ENCODE measurements around the gene UPP1. TPM values are rescaled to one million over a fixed set of nuclear protein-coding genes. Genes with fewer than 3 reads are reported as not detected.
"Not testable (repeated sequence)": the region's sequence is repeated elsewhere in the genome, so short reads cannot be mapped to it uniquely, and the experiment has no call there.

The UPP1 gene
- polyA plus RNA-seq, 4 donors = 7.0 to 105 (median 59.1) TPM

- no peaks in the 10 kb centered on the region for H3K36me3 ChIP-seq (ENCODE audit: control insufficient read depth in 3 of 3, insufficient read depth in 2 of 3, low read depth in 1 of 3, low read length in 3 of 3)
- no peak for DNase-seq
- H3K9me3 ChIP-seq (ENCODE audit: control insufficient read depth in 2 of 2, insufficient read depth in 1 of 2, low read depth in 1 of 2, low read length in 1 of 2) = no peaks in the 10 kb centered on the region
- H3K4me1 ChIP-seq (ENCODE audit: control insufficient read depth in 3 of 3, insufficient read depth in 2 of 3, low read depth in 1 of 3, low read length in 2 of 3) = no peaks in the 10 kb centered on the region
- H3K27ac ChIP-seq (ENCODE audit: low read depth in 1 of 3, low read length in 2 of 3) = no peak overlapping the region
- 83 to 92% (median 84%) methylated on average over 1 of the region's 1 CpG for WGBS, 3 donors
- H3K4me3 ChIP-seq (ENCODE audit: low read depth in 1 of 3, low read length in 3 of 3) = no peak overlapping the region
- no peaks in the 10 kb centered on the region for H3K27me3 ChIP-seq (ENCODE audit: control insufficient read depth in 3 of 3, insufficient read depth in 3 of 3, low read length in 3 of 3)
- FAIRE-seq = no peak
These were observed 11.6 kb upstream of the UPP1 start for GRCh38 chr7:48077423-48077822.

- Histone ChIP-seq H3K4me3 (ENCODE audit: low read depth in 1 of 3, low read length in 3 of 3) (no peak overlapping the region), H3K4me1 (ENCODE audit: control insufficient read depth in 3 of 3, insufficient read depth in 2 of 3, low read depth in 1 of 3, low read length in 2 of 3) (peaks cover 0 to 3% (median 2%) of the 10 kb centered on the region in 3 donors), H3K9me3 (ENCODE audit: control insufficient read depth in 2 of 2, insufficient read depth in 1 of 2, low read depth in 1 of 2, low read length in 1 of 2) (no peaks in the 10 kb centered on the region), H3K27ac (ENCODE audit: low read depth in 1 of 3, low read length in 2 of 3) (no peak overlapping the region), H3K27me3 (ENCODE audit: control insufficient read depth in 3 of 3, insufficient read depth in 3 of 3, low read length in 3 of 3) (no peaks in the 10 kb centered on the region), H3K36me3 (ENCODE audit: control insufficient read depth in 3 of 3, insufficient read depth in 2 of 3, low read depth in 1 of 3, low read length in 3 of 3) (no peaks in the 10 kb centered on the region)
- no peak for FAIRE-seq
- DNase-seq = peak in 1 of 2 donors; percentile 47
- WGBS, 3 donors = 21 to 59% (median 46%) methylated on average over 2 of the region's 2 CpGs
These were observed 10.6 kb upstream of the UPP1 start for GRCh38 chr7:48078470-48078869.

- not testable (repeated sequence) for H3K27ac ChIP-seq (ENCODE audit: low read depth in 1 of 3, low read length in 2 of 3); H3K4me3 ChIP-seq (ENCODE audit: low read depth in 1 of 3, low read length in 3 of 3); DNase-seq; FAIRE-seq; H3K36me3 ChIP-seq (ENCODE audit: control insufficient read depth in 3 of 3, insufficient read depth in 2 of 3, low read depth in 1 of 3, low read length in 3 of 3); H3K9me3 ChIP-seq (ENCODE audit: control insufficient read depth in 2 of 2, insufficient read depth in 1 of 2, low read depth in 1 of 2, low read length in 1 of 2); H3K27me3 ChIP-seq (ENCODE audit: control insufficient read depth in 3 of 3, insufficient read depth in 3 of 3, low read length in 3 of 3)
- H3K4me1 ChIP-seq (ENCODE audit: control insufficient read depth in 3 of 3, insufficient read depth in 2 of 3, low read depth in 1 of 3, low read length in 2 of 3) = peaks cover 8 to 30% (median 9%) of the 10 kb centered on the region in 3 donors
These were observed 6.7 kb upstream of the UPP1 start for GRCh38 chr7:48082378-48082777.

- FAIRE-seq = no peak
- peak overlapping the region in 1 of 3 donors; percentile 77 for H3K27ac ChIP-seq (ENCODE audit: low read depth in 1 of 3, low read length in 2 of 3)
- WGBS, 3 donors = 36 to 62% (median 46%) methylated on average over 6 of the region's 6 CpGs
These were observed 5.8 kb upstream of the UPP1 start for GRCh38 chr7:48083114-48083830.

GRCh38 chr7:48084727-48085432, 4.2 kb upstream of the UPP1 start:
- H3K36me3 ChIP-seq (ENCODE audit: control insufficient read depth in 3 of 3, insufficient read depth in 2 of 3, low read depth in 1 of 3, low read length in 3 of 3) = no peaks in the 10 kb centered on the region
- 61 to 64% (median 62%) methylated on average over 9 of the region's 9 CpGs for WGBS, 3 donors
- no peak for FAIRE-seq
- peak overlapping the region; percentile 76 to 84 (median 83) for H3K27ac ChIP-seq (ENCODE audit: low read depth in 1 of 3, low read length in 2 of 3)
- no peak overlapping the region for H3K4me3 ChIP-seq (ENCODE audit: low read depth in 1 of 3, low read length in 3 of 3)
- peaks cover 8 to 37% (median 9%) of the 10 kb centered on the region in 3 donors for H3K4me1 ChIP-seq (ENCODE audit: control insufficient read depth in 3 of 3, insufficient read depth in 2 of 3, low read depth in 1 of 3, low read length in 2 of 3)
- DNase-seq = peak; percentile 79 to 87
- H3K9me3 ChIP-seq (ENCODE audit: control insufficient read depth in 2 of 2, insufficient read depth in 1 of 2, low read depth in 1 of 2, low read length in 1 of 2) = no peaks in the 10 kb centered on the region
- H3K27me3 ChIP-seq (ENCODE audit: control insufficient read depth in 3 of 3, insufficient read depth in 3 of 3, low read length in 3 of 3) = no peaks in the 10 kb centered on the region

More at GRCh38 chr7:48083114-48083830, 5.8 kb upstream of the UPP1 start:
- H3K27me3 ChIP-seq (ENCODE audit: control insufficient read depth in 3 of 3, insufficient read depth in 3 of 3, low read length in 3 of 3) = no peaks in the 10 kb centered on the region
- no peaks in the 10 kb centered on the region for H3K9me3 ChIP-seq (ENCODE audit: control insufficient read depth in 2 of 2, insufficient read depth in 1 of 2, low read depth in 1 of 2, low read length in 1 of 2)
- DNase-seq = peak in 1 of 2 donors; percentile 77
- peaks cover 8 to 36% (median 9%) of the 10 kb centered on the region in 3 donors for H3K4me1 ChIP-seq (ENCODE audit: control insufficient read depth in 3 of 3, insufficient read depth in 2 of 3, low read depth in 1 of 3, low read length in 2 of 3)
- no peak overlapping the region for H3K4me3 ChIP-seq (ENCODE audit: low read depth in 1 of 3, low read length in 3 of 3)
- no peaks in the 10 kb centered on the region for H3K36me3 ChIP-seq (ENCODE audit: control insufficient read depth in 3 of 3, insufficient read depth in 2 of 3, low read depth in 1 of 3, low read length in 3 of 3)

GRCh38 chr7:48085433-48085791, 3.7 kb upstream of the UPP1 start:
- peaks cover 8 to 37% (median 9%) of the 10 kb centered on the region in 3 donors for H3K4me1 ChIP-seq (ENCODE audit: control insufficient read depth in 3 of 3, insufficient read depth in 2 of 3, low read depth in 1 of 3, low read length in 2 of 3)

GRCh38 chr7:48085942-48086341, 3.1 kb upstream of the UPP1 start:
- Histone ChIP-seq H3K4me1 (ENCODE audit: control insufficient read depth in 3 of 3, insufficient read depth in 2 of 3, low read depth in 1 of 3, low read length in 2 of 3) (peaks cover 8 to 37% (median 9%) of the 10 kb centered on the region in 3 donors), H3K27ac (ENCODE audit: low read depth in 1 of 3, low read length in 2 of 3) (peak overlapping the region in 2 of 3 donors; percentile 76 to 83), H3K36me3 (ENCODE audit: control insufficient read depth in 3 of 3, insufficient read depth in 2 of 3, low read depth in 1 of 3, low read length in 3 of 3) (no peaks in the 10 kb centered on the region), H3K27me3 (ENCODE audit: control insufficient read depth in 3 of 3, insufficient read depth in 3 of 3, low read length in 3 of 3) (no peaks in the 10 kb centered on the region), H3K4me3 (ENCODE audit: low read depth in 1 of 3, low read length in 3 of 3) (no peak overlapping the region), H3K9me3 (ENCODE audit: control insufficient read depth in 2 of 2, insufficient read depth in 1 of 2, low read depth in 1 of 2, low read length in 1 of 2) (no peaks in the 10 kb centered on the region)
- DNase-seq = no peak
- 70 to 86% (median 82%) methylated on average over 1 of the region's 1 CpG for WGBS, 3 donors
- FAIRE-seq = no peak

More at GRCh38 chr7:48085433-48085791, 3.7 kb upstream of the UPP1 start:
- Histone ChIP-seq H3K9me3 (ENCODE audit: control insufficient read depth in 2 of 2, insufficient read depth in 1 of 2, low read depth in 1 of 2, low read length in 1 of 2) (no peaks in the 10 kb centered on the region), H3K27ac (ENCODE audit: low read depth in 1 of 3, low read length in 2 of 3) (peak overlapping the region; percentile 76 to 84 (median 83)), H3K27me3 (ENCODE audit: control insufficient read depth in 3 of 3, insufficient read depth in 3 of 3, low read length in 3 of 3) (no peaks in the 10 kb centered on the region), H3K4me3 (ENCODE audit: low read depth in 1 of 3, low read length in 3 of 3) (no peak overlapping the region), H3K36me3 (ENCODE audit: control insufficient read depth in 3 of 3, insufficient read depth in 2 of 3, low read depth in 1 of 3, low read length in 3 of 3) (no peaks in the 10 kb centered on the region)
- 83 to 94% (median 91%) methylated on average over 1 of the region's 1 CpG for WGBS, 3 donors
- FAIRE-seq (no peak), DNase-seq (no peak)

- DNase-seq = no peak
- Histone ChIP-seq H3K36me3 (ENCODE audit: control insufficient read depth in 3 of 3, insufficient read depth in 2 of 3, low read depth in 1 of 3, low read length in 3 of 3) (peaks cover 5 to 9% (median 5%) of the 10 kb centered on the region in 3 donors), H3K27ac (ENCODE audit: low read depth in 1 of 3, low read length in 2 of 3) (peak overlapping the region in 1 of 3 donors; percentile 75), H3K9me3 (ENCODE audit: control insufficient read depth in 2 of 2, insufficient read depth in 1 of 2, low read depth in 1 of 2, low read length in 1 of 2) (no peaks in the 10 kb centered on the region), H3K4me1 (ENCODE audit: control insufficient read depth in 3 of 3, insufficient read depth in 2 of 3, low read depth in 1 of 3, low read length in 2 of 3) (peaks cover 8 to 37% (median 9%) of the 10 kb centered on the region in 3 donors), H3K4me3 (ENCODE audit: low read depth in 1 of 3, low read length in 3 of 3) (no peak overlapping the region), H3K27me3 (ENCODE audit: control insufficient read depth in 3 of 3, insufficient read depth in 3 of 3, low read length in 3 of 3) (no peaks in the 10 kb centered on the region)
- no peak for FAIRE-seq
- 82 to 91% (median 83%) methylated on average over 7 of the region's 7 CpGs for WGBS, 3 donors
These were observed 1.7 kb upstream of the UPP1 start for GRCh38 chr7:48087349-48087748.

Data from small intestine (tissue), 7 donors.